Thoracic aorta (tissue), 2 donors: Measurements from ENCODE around the gene RBMX. TPM values are rescaled to one million over a fixed set of nuclear protein-coding genes. Genes with fewer than 3 reads are reported as not detected.

Source experiments
- ATAC-seq: fragments of 150-250 bp; one replicate; pipeline ENCODE4 v1.8.0; 2017; ENCODE audit warnings: low read depth; ENCODE audit not compliant: insufficient number of reproducible peaks, low FRiP score
- DNase-seq: peaks from one replicate; pipeline ENCODE4 v3.0.0-alpha.2; 2020; ENCODE audit warnings: low spot score
- H3K27ac ChIP-seq, 2 donors: fragments of 200-600 bp; sonication (generic); 1 replicate in 1 of 2; 2 replicates in 1 of 2; pipeline ENCODE4 v1.5.1; 2016; ENCODE audit warnings: mild to moderate bottlenecking in 2 of 2, moderate library complexity in 2 of 2
- H3K27me3 ChIP-seq: fragments of 200-600 bp; sonication (generic); replicated peaks from 2 replicates; pipeline ENCODE4 v1.6.0; 2016; ENCODE audit warnings: mild to moderate bottlenecking; ENCODE audit not compliant: insufficient read depth
- H3K36me3 ChIP-seq: fragments of 200-600 bp; sonication (generic); one replicate; pipeline ENCODE4 v1.5.1; 2016
- H3K4me1 ChIP-seq, 2 donors: fragments of 200-600 bp; sonication (generic); 1 replicate in 1 of 2; 2 replicates in 1 of 2; pipeline versions ENCODE4 v1.5.1 to v1.6.0; 2016; ENCODE audit warnings: low read depth in 2 of 2, mild to moderate bottlenecking in 1 of 2; ENCODE audit not compliant: control insufficient read depth in 1 of 2
- H3K4me3 ChIP-seq: fragments of 200-600 bp; sonication (generic); 2 replicates; pipeline ENCODE4 v1.5.1; 2016; ENCODE audit warnings: mild to moderate bottlenecking
- H3K9me3 ChIP-seq: fragments of 200-600 bp; sonication (generic); 2 replicates; pipeline ENCODE4 v1.5.1; 2016
- total RNA-seq, 2 donors: library from RNA; depleted of rRNA; stranded (reverse); fragments of >200 nt; gene quantifications; one replicate each; pipeline versions ENCODE4 v1.1.0 to v1.2.3, GENCODE V29; 2016
- TF ChIP-seq, protein P1 (sequence below): fragments of 200-600 bp; sonication (generic); IDR thresholded peaks from one replicate; pipeline ENCODE4 v1.5.1; 2019; ENCODE audit warnings: antibody characterized with exemption

Gene RBMX
- total RNA-seq, 2 donors from 2014 or later = 224 to 338 TPM

DNA sequence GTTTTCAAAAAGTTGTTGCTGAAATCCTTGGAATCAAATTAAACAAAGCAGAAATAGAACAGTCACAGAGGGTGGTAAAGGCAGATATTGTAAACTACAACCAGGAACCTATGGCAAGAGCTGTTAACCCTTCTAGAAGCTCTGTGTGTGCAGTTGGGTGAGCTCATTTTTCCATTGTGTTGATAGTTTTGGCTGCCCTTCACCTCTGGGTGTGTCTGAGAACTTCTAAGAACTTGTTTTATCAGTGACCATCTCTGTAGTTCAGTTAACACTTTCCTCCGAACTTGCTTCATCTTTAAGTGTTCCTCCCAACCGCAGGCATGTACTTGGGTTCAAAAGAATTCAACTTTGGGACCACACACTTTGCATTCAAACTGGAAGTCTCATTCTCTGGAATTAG lies 32.7 kb downstream of the RBMX start:
- Histone ChIP-seq H3K36me3 (peaks cover 5% of the 10 kb centered on the region), H3K4me3 (no peak overlapping the region), H3K27me3 (no peaks in the 10 kb centered on the region), H3K4me1 (no peaks in the 10 kb centered on the region), H3K9me3 (no peaks in the 10 kb centered on the region), H3K27ac (no peak overlapping the region)
- ATAC-seq (no peak), DNase-seq (no peak)
- TF ChIP-seq, protein P1, sequence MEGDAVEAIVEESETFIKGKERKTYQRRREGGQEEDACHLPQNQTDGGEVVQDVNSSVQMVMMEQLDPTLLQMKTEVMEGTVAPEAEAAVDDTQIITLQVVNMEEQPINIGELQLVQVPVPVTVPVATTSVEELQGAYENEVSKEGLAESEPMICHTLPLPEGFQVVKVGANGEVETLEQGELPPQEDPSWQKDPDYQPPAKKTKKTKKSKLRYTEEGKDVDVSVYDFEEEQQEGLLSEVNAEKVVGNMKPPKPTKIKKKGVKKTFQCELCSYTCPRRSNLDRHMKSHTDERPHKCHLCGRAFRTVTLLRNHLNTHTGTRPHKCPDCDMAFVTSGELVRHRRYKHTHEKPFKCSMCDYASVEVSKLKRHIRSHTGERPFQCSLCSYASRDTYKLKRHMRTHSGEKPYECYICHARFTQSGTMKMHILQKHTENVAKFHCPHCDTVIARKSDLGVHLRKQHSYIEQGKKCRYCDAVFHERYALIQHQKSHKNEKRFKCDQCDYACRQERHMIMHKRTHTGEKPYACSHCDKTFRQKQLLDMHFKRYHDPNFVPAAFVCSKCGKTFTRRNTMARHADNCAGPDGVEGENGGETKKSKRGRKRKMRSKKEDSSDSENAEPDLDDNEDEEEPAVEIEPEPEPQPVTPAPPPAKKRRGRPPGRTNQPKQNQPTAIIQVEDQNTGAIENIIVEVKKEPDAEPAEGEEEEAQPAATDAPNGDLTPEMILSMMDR = no peak

DNA sequence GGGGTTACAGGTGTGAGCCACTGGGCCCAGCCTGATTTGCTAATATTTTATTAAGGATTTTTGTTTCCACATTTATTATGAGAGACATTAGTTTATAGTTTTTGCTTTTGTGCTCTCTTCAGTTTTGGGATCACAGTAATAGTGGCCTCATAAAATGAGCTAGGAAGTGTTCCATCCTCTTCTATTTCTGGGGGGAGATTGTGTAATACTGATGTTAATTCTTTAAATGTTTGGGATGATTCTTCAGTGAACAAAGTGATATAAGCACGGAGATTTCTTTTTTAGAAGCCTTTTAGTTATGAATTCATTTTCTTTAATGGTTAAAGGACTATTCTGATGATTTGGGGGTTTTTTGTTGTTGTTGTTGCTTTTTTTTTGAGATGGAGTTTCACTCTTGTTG lies 41.3 kb downstream of the RBMX start:
- H3K27ac ChIP-seq = no peak overlapping the region
- ATAC-seq = no peak

DNA sequence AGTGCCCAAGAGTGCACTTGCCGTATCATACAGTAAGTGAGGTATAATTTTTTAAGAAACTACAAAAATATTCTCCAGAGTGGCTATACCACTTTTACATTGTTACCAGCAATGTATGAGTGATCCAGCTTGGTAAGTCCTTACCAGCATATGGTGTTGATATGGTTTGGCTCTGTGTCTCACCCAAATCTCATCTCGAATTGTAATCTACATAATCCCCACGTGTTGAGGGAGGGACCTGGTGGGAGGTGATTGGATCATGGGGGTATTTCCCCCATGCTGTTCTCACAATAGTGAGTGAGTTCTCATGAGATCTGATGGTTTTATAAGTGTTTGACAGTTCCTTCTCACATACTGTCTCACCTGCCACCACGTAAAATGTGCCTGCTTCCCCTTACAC lies 44.8 kb downstream of the RBMX start:
- DNase-seq = no peak
- Histone ChIP-seq H3K4me3 (no peak overlapping the region), H3K27me3 (no peaks in the 10 kb centered on the region), H3K36me3 (no peaks in the 10 kb centered on the region), H3K4me1 (no peaks in the 10 kb centered on the region), H3K9me3 (no peaks in the 10 kb centered on the region), H3K27ac (no peak overlapping the region)
- TF ChIP-seq, protein P1 = no peak
- ATAC-seq = no peak

More for the DNA sequence above, 41.3 kb downstream of the RBMX start:
- DNase-seq = no peak
- no peaks in the 10 kb centered on the region for H3K9me3 ChIP-seq
- TF ChIP-seq, protein P1 = no peak
- H3K27me3 ChIP-seq = no peaks in the 10 kb centered on the region
- H3K4me3 ChIP-seq = no peak overlapping the region
- H3K4me1 ChIP-seq = no peaks in the 10 kb centered on the region
- H3K36me3 ChIP-seq = no peaks in the 10 kb centered on the region

DNA sequence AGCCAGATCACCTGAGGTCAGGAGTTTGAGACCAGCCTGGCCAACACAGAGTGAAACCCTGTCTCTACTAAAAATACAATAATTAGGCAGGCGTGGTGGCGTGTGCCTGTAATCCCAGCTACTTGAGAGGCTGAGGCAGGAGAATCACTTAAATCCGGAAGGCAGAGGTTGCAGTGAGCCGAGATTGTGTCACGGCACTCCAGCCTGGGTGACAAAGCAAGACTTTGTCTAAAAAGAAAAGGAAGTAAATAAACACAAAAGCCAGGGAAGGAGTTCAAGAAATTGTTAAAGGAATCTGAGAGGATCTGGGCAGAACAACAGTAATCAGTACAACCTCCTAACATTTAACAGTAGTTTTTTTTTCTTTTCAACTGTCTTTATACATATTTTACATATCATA lies 51.1 kb downstream of the RBMX start:
- no peaks in the 10 kb centered on the region for H3K27me3 ChIP-seq
- TF ChIP-seq, protein P1 = no peak
- H3K4me3 ChIP-seq = no peak overlapping the region
- ATAC-seq (no peak), DNase-seq (no peak)
- H3K4me1 ChIP-seq = no peaks in the 10 kb centered on the region
- H3K9me3 ChIP-seq = no peaks in the 10 kb centered on the region
- H3K27ac ChIP-seq = no peak overlapping the region
- H3K36me3 ChIP-seq = no peaks in the 10 kb centered on the region

DNA sequence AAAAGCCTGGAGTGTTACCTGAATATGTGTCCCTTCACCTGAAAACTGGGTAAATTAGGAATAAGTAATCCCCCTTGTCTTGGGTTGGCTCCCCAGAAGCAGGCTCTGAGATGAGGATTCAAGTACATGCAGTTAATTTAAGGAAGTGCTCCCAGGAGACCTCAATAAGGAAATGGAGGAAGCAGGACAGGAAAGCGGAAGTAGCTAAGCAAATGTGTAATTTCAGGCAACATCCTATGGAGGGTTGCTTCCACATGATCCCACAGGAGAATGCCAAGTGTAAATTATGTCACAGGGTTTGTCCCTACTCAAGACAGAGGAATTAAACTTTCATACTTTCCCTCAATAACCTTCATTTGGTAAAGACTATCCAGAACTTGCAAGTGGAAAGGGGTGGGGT lies 51.7 kb downstream of the RBMX start:
- ATAC-seq (no peak), DNase-seq (no peak)
- TF ChIP-seq, protein P1 = no peak
- no peak overlapping the region for H3K4me3 ChIP-seq
- H3K9me3 ChIP-seq = no peaks in the 10 kb centered on the region
- H3K36me3 ChIP-seq = no peaks in the 10 kb centered on the region
- H3K27me3 ChIP-seq = no peaks in the 10 kb centered on the region
- no peak overlapping the region for H3K27ac ChIP-seq
- H3K4me1 ChIP-seq = no peaks in the 10 kb centered on the region
